Ovary (tissue), 9 donors: ENCODE measurements around the gene CPED1. TPM values are rescaled to one million over a fixed set of nuclear protein-coding genes. Genes with fewer than 3 reads are reported as not detected.

Source experiments
- DNase-seq, 5 donors: peaks; one replicate each; pipeline ENCODE4 v3.0.0-alpha.2; 2019 to 2020
- H3K27ac ChIP-seq, 2 donors: fragments of 200-600 bp; one replicate each; pipeline versions ENCODE4 v1.5.1 to v1.8.0; 2019 to 2022
- H3K27me3 ChIP-seq: fragments of 200-600 bp; one replicate; pipeline ENCODE4 v1.8.0; 2022
- H3K36me3 ChIP-seq: fragments of 200-600 bp; sonication (generic); one replicate; pipeline ENCODE4 v1.5.1; 2019
- H3K4me1 ChIP-seq: one replicate; pipeline ENCODE4 v1.8.1; 2013; ENCODE audit warnings: mild to moderate bottlenecking, moderate library complexity; ENCODE audit not compliant: insufficient read depth
- H3K4me3 ChIP-seq: fragments of 200-600 bp; sonication (generic); one replicate; pipeline ENCODE4 v1.5.1; 2017
- H3K9me3 ChIP-seq, 2 donors: fragments of 200-600 bp in 1 of 2; sonication (generic) in 1 of 2; one replicate each; pipeline versions ENCODE4 v1.5.1 to v1.8.1; 2013 to 2019; ENCODE audit warnings: mild to moderate bottlenecking in 1 of 2, moderate library complexity in 1 of 2
- CTCF ChIP-seq, 3 donors: fragments of 450-650 bp in 2 of 3; fragments of 200-600 bp in 1 of 3; IDR thresholded peaks; one replicate each; pipeline versions ENCODE4 v1.5.1 to v1.8.0; 2016 to 2022; ENCODE audit warnings: antibody characterized with exemption in 3 of 3, mild to moderate bottlenecking in 1 of 3
- EP300 ChIP-seq: sonication (generic); formaldehyde crosslinking; IDR thresholded peaks from one replicate; pipeline ENCODE4 v1.6.1; 2017; ENCODE audit warnings: antibody characterized with exemption
- POLR2A ChIP-seq: fragments of 450-650 bp; IDR thresholded peaks from one replicate; pipeline ENCODE4 v1.6.1; 2017; ENCODE audit warnings: antibody characterized with exemption, mild to moderate bottlenecking, moderate library complexity
- WGBS, 3 donors: extraction: QIAGEN DNeasy Blood & Tissue Kit in 1 of 3; methylation state at CpG; one replicate each; pipeline versions ENCODE4 v1.1.5 to v1.1.7; 2013 to 2017; 5-methylcytosine and 5-hydroxymethylcytosine counted together
- intact Hi-C, 4 donors: fragments of 100-400 bp; cut with DNase I; formaldehyde crosslinking; loops; one replicate each; pipeline versions ENCODE4 v1.11.0 to v1.15.1; 2022 to 2023
- polyA plus RNA-seq, 2 donors: library from polyadenylated mRNA; stranded (reverse); fragments of 200-250 nt in 1 of 2; fragments of 350-450 nt in 1 of 2; fragmentation: Illumina TruSeq in 1 of 2; extraction: RNeasy Lipid Tissue Mini Kit (QIAGEN cat#74804) in 1 of 2; gene quantifications; one replicate each; pipeline ENCODE4 v1.2.3, GENCODE V29; 2013 to 2014
- total RNA-seq, 7 donors: library from RNA; depleted of rRNA in 2 of 7; stranded (reverse); fragments of >200 nt in 2 of 7; fragmentation: NEBNext Ultra II Directional in 3 of 7; extraction: Animal tissue kit (Norgen Biotek cat#: 25700) in 3 of 7; gene quantifications; one replicate each; pipeline versions ENCODE4 v1.1.0 to v1.2.4, GENCODE V29; 2016 to 2023
- donor health status: DM: no; HTN: no; CAD: no; lungs with moderate emphysema.
- donor health status: DM: no; HTN: no; CAD: no.
- donor health status: Bipolar disorder and iron deficiency.
- donor health status: DM: yes; HTN: yes; CAD: no.
- donor health status: DM: no; HTN: no; CAD: no.
- donor health status: DM: yes; HTN: yes; CAD: no.

The CPED1 gene
- total and polyA plus RNA-seq, 9 donors = 42.1 to 127 (median 88.8) TPM

GRCh38 chr7:121334875-121335648 lies 346.6 kb downstream of the CPED1 start:
- H3K9me3 ChIP-seq = no peaks in the 10 kb centered on the region
- no peaks in the 10 kb centered on the region for H3K36me3 ChIP-seq
- no peak overlapping the region for H3K27ac ChIP-seq
- intact Hi-C loops = no loop called here
- H3K4me3 ChIP-seq = no peak overlapping the region
- H3K4me1 ChIP-seq = no peaks in the 10 kb centered on the region
- DNase-seq = no peak
- no peak for TF ChIP-seq CTCF (IDR thresholded peaks at IDR 0.05)
- TF ChIP-seq EP300 = no peak
- TF ChIP-seq POLR2A = no peak
- no peaks in the 10 kb centered on the region for H3K27me3 ChIP-seq
- WGBS, 3 donors = 83 to 88% (median 86%) methylated on average over 10 of the region's 10 CpGs

GRCh38 chr7:121336579-121336978 lies 348.1 kb downstream of the CPED1 start:
- Histone ChIP-seq H3K4me3 (no peak overlapping the region), H3K9me3 (no peaks in the 10 kb centered on the region)
- whole genome bisulfite sequencing, 3 donors = 64 to 87% (median 81%) methylated on average over 3 of the region's 3 CpGs

GRCh38 chr7:121337398-121337797 lies 348.9 kb downstream of the CPED1 start:
- Histone ChIP-seq H3K9me3 (no peaks in the 10 kb centered on the region), H3K27ac (no peak overlapping the region), H3K4me3 (no peak overlapping the region), H3K27me3 (no peaks in the 10 kb centered on the region), H3K36me3 (no peaks in the 10 kb centered on the region), H3K4me1 (no peaks in the 10 kb centered on the region)
- DNase-seq = no peak
- intact Hi-C loops = no loop called here
- TF ChIP-seq POLR2A (no peak), CTCF (IDR thresholded peaks at IDR 0.05) (no peak), EP300 (no peak)
- 29 to 37% (median 35%) methylated on average over 3 of the region's 3 CpGs for WGBS, 3 donors

More at GRCh38 chr7:121336579-121336978, 348.1 kb downstream of the CPED1 start:
- Histone ChIP-seq H3K27me3 (no peaks in the 10 kb centered on the region), H3K27ac (no peak overlapping the region), H3K4me1 (no peaks in the 10 kb centered on the region), H3K36me3 (no peaks in the 10 kb centered on the region)
- TF ChIP-seq CTCF (IDR thresholded peaks at IDR 0.05) (no peak), EP300 (no peak), POLR2A (no peak)
- DNase-seq = no peak
- intact Hi-C loops = no loop called here

GRCh38 chr7:121339082-121339481 lies 350.6 kb downstream of the CPED1 start:
- H3K9me3 ChIP-seq = no peaks in the 10 kb centered on the region
- no peak overlapping the region for H3K27ac ChIP-seq
- DNase-seq = no peak
- TF ChIP-seq EP300 (no peak), POLR2A (no peak), CTCF (IDR thresholded peaks at IDR 0.05) (no peak)
- 68 to 79% (median 70%) methylated on average over 5 of the region's 5 CpGs for WGBS, 3 donors
- H3K27me3 ChIP-seq = no peaks in the 10 kb centered on the region
- no peaks in the 10 kb centered on the region for H3K4me1 ChIP-seq
- no peak overlapping the region for H3K4me3 ChIP-seq
- no peaks in the 10 kb centered on the region for H3K36me3 ChIP-seq
- intact Hi-C loops = no loop called here
